Mononuclear cell (primary cell): ENCODE measurements around the gene CIART. TPM values are rescaled to one million over a fixed set of nuclear protein-coding genes. Genes with fewer than 3 reads are reported as not detected.
A peak's percentile ranks its signal among the peaks of the same experiment; 100 is the strongest.
"Not testable (repeated sequence)": the region's sequence is repeated elsewhere in the genome, so short reads cannot be mapped to it uniquely, and the experiment has no call there.

Source experiments
- H3K27me3 ChIP-seq: 2 replicates; pipeline ENCODE4 v1.6.0; 2011; ENCODE audit warnings: low read length, control low read depth; ENCODE audit not compliant: insufficient read depth
- H3K4me1 ChIP-seq: 2 replicates; pipeline ENCODE4 v1.5.1; 2011; ENCODE audit warnings: mild to moderate bottlenecking, low read length, control low read depth; ENCODE audit not compliant: insufficient read depth
- H3K4me3 ChIP-seq: 2 replicates; pipeline ENCODE4 v1.5.1; 2011; ENCODE audit warnings: mild to moderate bottlenecking, low read length, moderate library complexity
- H3K9me3 ChIP-seq: 2 replicates; pipeline ENCODE4 v1.5.1; 2011; ENCODE audit warnings: low read depth, mild to moderate bottlenecking, control low read depth, low read length
- total RNA-seq: library from RNA; depleted of rRNA; stranded (reverse); fragments of >200 nt; gene quantifications from one replicate; pipeline ENCODE4 v1.2.3, GENCODE V29; 2012

The CIART gene
- total RNA-seq, 1 donor = 1.2 TPM

GRCh38 chr1:150280138-150280707 is 2.1 kb upstream of the CIART start:
- Histone ChIP-seq H3K4me3 (no peak overlapping the region), H3K4me1 (peaks cover 21% of the 10 kb centered on the region), H3K9me3 (no peaks in the 10 kb centered on the region), H3K27me3 (peaks cover 24% of the 10 kb centered on the region)

GRCh38 chr1:150281221-150281757 is 1.1 kb upstream of the CIART start:
- H3K4me1 ChIP-seq = peaks cover 21% of the 10 kb centered on the region
- no peaks in the 10 kb centered on the region for H3K9me3 ChIP-seq
- peaks cover 24% of the 10 kb centered on the region for H3K27me3 ChIP-seq
- H3K4me3 ChIP-seq = peak overlapping the region; percentile 27

- no peak overlapping the region for H3K4me3 ChIP-seq
- peaks cover 24% of the 10 kb centered on the region for H3K27me3 ChIP-seq
- peaks cover 21% of the 10 kb centered on the region for H3K4me1 ChIP-seq
- no peaks in the 10 kb centered on the region for H3K9me3 ChIP-seq
Measured at GRCh38 chr1:150282558-150282958, 204 bp downstream of the CIART start.

- Histone ChIP-seq H3K9me3 (no peaks in the 10 kb centered on the region), H3K4me3 (no peak overlapping the region), H3K4me1 (peaks cover 21% of the 10 kb centered on the region), H3K27me3 (peaks cover 24% of the 10 kb centered on the region)
Measured at GRCh38 chr1:150283260-150283659, 906 bp downstream of the CIART start.

- Histone ChIP-seq H3K4me3 (no peak overlapping the region), H3K27me3 (peaks cover 4% of the 10 kb centered on the region), H3K4me1 (peaks cover 6% of the 10 kb centered on the region), H3K9me3 (no peaks in the 10 kb centered on the region)
Measured at GRCh38 chr1:150288382-150288781, 6.0 kb downstream of the CIART start.

GRCh38 chr1:150288822-150289221 is 6.5 kb downstream of the CIART start:
- Histone ChIP-seq H3K9me3 (no peaks in the 10 kb centered on the region), H3K4me3 (no peak overlapping the region), H3K4me1 (peaks cover 8% of the 10 kb centered on the region), H3K27me3 (peaks cover 4% of the 10 kb centered on the region)

GRCh38 chr1:150293433-150294253 is 11.3 kb downstream of the CIART start, which contains the start of gene MRPS21:
MRPS21 (plus strand) TSS chr1:150293861; CDS start chr1:150294367, 506 bp downstream.
- no peaks in the 10 kb centered on the region for H3K9me3 ChIP-seq
- peaks cover 17% of the 10 kb centered on the region for H3K4me1 ChIP-seq
- H3K4me3 ChIP-seq = peak within 1 kb of the TSS; percentile 70
- H3K27me3 ChIP-seq = no peaks in the 10 kb centered on the region

GRCh38 chr1:150295476-150295875 is 13.1 kb downstream of the CIART start:
- no peak overlapping the region for H3K4me3 ChIP-seq
- H3K4me1 ChIP-seq = peaks cover 17% of the 10 kb centered on the region
- H3K9me3 ChIP-seq = no peaks in the 10 kb centered on the region
- H3K27me3 ChIP-seq = no peaks in the 10 kb centered on the region

- H3K27me3 ChIP-seq = no peaks in the 10 kb centered on the region
Measured at GRCh38 chr1:150299716-150300115, 17.4 kb downstream of the CIART start.

GRCh38 chr1:150302338-150302737 is 20.0 kb downstream of the CIART start:
- no peak overlapping the region for H3K4me3 ChIP-seq

More at GRCh38 chr1:150299716-150300115, 17.4 kb downstream of the CIART start:
- no peak overlapping the region for H3K4me3 ChIP-seq
- no peaks in the 10 kb centered on the region for H3K9me3 ChIP-seq
- peaks cover under 1% of the 10 kb centered on the region for H3K4me1 ChIP-seq

GRCh38 chr1:150302902-150303301 is 20.5 kb downstream of the CIART start:
- Histone ChIP-seq H3K27me3 (no peaks in the 10 kb centered on the region), H3K4me3 (no peak overlapping the region), H3K9me3 (no peaks in the 10 kb centered on the region), H3K4me1 (no peaks in the 10 kb centered on the region)

More at GRCh38 chr1:150302338-150302737, 20.0 kb downstream of the CIART start:
- no peaks in the 10 kb centered on the region for H3K27me3 ChIP-seq
- no peaks in the 10 kb centered on the region for H3K9me3 ChIP-seq
- no peaks in the 10 kb centered on the region for H3K4me1 ChIP-seq

GRCh38 chr1:150308585-150308984 is 26.2 kb downstream of the CIART start:
- not testable (repeated sequence) for H3K9me3 ChIP-seq, H3K4me1 ChIP-seq, H3K27me3 ChIP-seq, H3K4me3 ChIP-seq

GRCh38 chr1:150309758-150310508 is 27.6 kb downstream of the CIART start:
- Histone ChIP-seq H3K4me3 (no peak overlapping the region), H3K4me1 (no peaks in the 10 kb centered on the region), H3K9me3 (no peaks in the 10 kb centered on the region), H3K27me3 (no peaks in the 10 kb centered on the region)

GRCh38 chr1:150311762-150312161 is 29.4 kb downstream of the CIART start:
- Histone ChIP-seq H3K27me3 (no peaks in the 10 kb centered on the region), H3K4me3 (no peak overlapping the region), H3K4me1 (peaks cover 7% of the 10 kb centered on the region)

GRCh38 chr1:150314691-150315090 is 32.3 kb downstream of the CIART start:
- H3K9me3 ChIP-seq, H3K27me3 ChIP-seq, H3K4me1 ChIP-seq, H3K4me3 ChIP-seq: not testable (repeated sequence)

More at GRCh38 chr1:150311762-150312161, 29.4 kb downstream of the CIART start:
- H3K9me3 ChIP-seq = no peaks in the 10 kb centered on the region
